A375 (cell line): ENCODE results near the gene ST6GALNAC4. TPM values are rescaled to one million over a fixed set of nuclear protein-coding genes. Genes with fewer than 3 reads are reported as not detected.

Source experiments
- small RNA-seq: library from RNA; depleted of rRNA; stranded (forward); fragments of <200 nt; gene quantifications from one replicate; pipeline ENCODE3, GENCODE V24; 2014
- total RNA-seq: library from RNA; depleted of rRNA; stranded (reverse); fragments of >200 nt; shearing (Covaris generic); gene quantifications from 2 replicates; pipeline ENCODE4 v1.2.3, GENCODE V29; 2014; rRNA removed

The ST6GALNAC4 gene
- total RNA-seq = 27.4 and 29.0 TPM in 2 replicates

DNA sequence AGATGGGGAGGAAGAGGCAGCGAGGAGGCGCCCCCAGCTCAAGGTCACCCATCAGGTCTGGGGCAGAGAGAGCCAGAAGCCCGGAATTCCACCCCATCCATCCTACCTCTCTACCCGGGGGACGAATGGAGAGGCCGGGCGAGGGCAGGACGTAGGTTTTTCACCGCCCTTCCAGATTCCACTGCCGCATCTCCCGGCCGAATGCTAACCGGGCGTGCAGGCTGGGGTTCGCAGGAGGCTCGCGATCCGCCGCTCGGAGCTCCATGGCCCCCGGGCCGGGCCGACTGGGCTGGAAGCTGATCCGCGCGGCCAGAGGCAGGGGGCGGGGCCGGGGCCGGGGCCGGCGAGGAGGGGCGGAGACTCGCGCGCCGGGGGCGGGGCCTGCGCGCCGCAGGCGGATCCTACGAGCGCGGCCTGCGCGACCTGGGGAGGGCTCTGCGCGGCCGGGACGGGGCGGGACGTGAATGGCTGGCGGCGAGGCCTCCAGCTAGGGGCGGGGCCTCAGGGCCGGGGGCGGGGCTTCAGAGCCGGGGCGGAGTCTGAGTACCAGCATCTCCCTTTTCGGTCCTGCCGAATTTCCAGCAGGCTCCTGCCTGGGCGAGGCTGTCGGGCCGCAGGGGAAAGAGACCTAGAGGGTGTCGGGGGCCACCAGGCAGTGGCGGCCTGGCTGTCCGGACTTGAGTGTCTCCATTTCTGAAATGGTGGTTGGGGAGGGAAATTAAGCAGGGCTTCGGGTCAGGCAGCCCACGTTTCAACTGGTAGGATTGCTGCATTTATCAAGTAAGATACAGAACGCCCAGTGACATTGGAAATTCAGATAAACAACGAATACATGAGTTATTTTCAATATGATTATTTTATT lies at the start of gene ST6GALNAC4:
TSS of gene ST6GALNAC4 (minus strand) at position 322 of the 862 bp plus-strand sequence. CDS start 622 bp downstream, outside the sequence.

GRCh38 chr9:127937388-127938297 lies 20.8 kb upstream of the ST6GALNAC4 start, which contains the start of gene DPM2:
Gene DPM2 (minus strand): TSS chr9:127937854. CDS start chr9:127937820, 34 bp downstream.

DNA sequence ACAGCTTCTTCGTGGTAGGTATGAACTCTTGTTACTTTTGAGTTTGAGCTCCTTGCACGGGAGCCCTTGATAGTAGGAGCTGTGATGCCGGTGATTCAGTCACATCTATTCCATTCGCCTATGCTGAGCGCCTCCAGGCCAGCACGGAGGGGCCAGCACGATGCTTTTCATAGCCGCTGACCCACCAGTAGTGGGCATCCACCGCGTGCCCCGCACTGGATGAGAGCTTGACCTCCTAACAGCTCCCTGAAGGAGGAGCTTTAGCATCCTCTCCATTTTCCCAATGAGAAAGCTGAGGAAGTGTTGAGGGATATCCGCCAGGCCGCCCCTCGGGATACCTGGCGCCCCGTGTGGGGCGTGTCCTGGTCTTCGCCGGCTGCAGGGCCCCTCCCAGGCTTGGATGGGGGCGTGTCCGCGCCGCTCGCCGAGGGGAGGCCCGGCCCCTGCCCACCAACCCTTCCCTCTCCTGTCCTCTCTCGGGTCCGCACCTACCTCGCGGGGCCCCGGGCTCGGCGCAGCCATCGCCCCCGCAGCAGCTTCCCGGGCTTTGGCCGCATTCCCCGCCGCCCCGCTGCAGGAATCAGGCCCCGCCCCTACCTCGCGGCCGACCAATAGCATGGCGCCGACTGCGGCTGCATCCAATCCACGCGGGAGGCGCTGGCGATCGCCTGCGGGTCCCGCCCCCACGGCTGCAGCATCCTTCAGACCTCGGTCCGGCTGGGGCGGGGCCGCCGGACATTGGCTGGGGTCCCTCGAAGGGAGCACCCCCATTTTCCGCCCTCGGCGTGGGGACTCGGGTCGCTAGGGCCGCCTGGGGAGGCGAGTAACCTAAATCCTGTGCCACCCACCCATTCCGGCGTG lies 13.6 kb upstream of the ST6GALNAC4 start, which contains the start of gene PIP5KL1:
TSS of gene PIP5KL1 (minus strand) at position 547 of the 861 bp plus-strand sequence. CDS start at position 522, 25 bp downstream.

GRCh38 chr9:127899128-127899943 lies 17.5 kb downstream of the ST6GALNAC4 start, which contains the start of gene ST6GALNAC6:
Gene ST6GALNAC6 (minus strand): TSS chr9:127899603. CDS start chr9:127897981, 1,622 bp downstream.

GRCh38 chr9:127877566-127877998 lies 39.3 kb downstream of the ST6GALNAC4 start, which contains the start of gene AK1:
Gene AK1 (minus strand): TSS chr9:127877675. CDS start chr9:127874617, 3,058 bp downstream.

Small RNAs within 50 kb of the gene (small RNA-seq; reads per million reads assigned to genes)
- not detected for gene MIR4672

Other genes with a start within 250 kb of the ST6GALNAC4 start
- gene CFAP157, start 210.1 kb downstream of the ST6GALNAC4 start, total RNA-seq = 0.30 TPM in 1 of 2 replicates, not detected in the other
- gene PTRH1, start 201.4 kb downstream of the ST6GALNAC4 start, total RNA-seq = 34.8 and 42.8 TPM in 2 replicates
- gene TTC16, start 201.0 kb downstream of the ST6GALNAC4 start, total RNA-seq = 0.16 and 0.30 TPM in 2 replicates
- gene TOR2A, start 181.7 kb downstream of the ST6GALNAC4 start, total RNA-seq = 9.2 and 12.1 TPM in 2 replicates
- 0.08 TPM in 2 replicates for gene SH2D3C, start 138.4 kb downstream of the ST6GALNAC4 start, total RNA-seq
- 43.5 and 49.8 TPM in 2 replicates for gene CDK9, start 131.0 kb downstream of the ST6GALNAC4 start, total RNA-seq
- gene FPGS, start 114.2 kb downstream of the ST6GALNAC4 start, total RNA-seq = 85.7 and 115 TPM in 2 replicates
- 13.6 and 14.7 TPM in 2 replicates for gene ENG, start 62.4 kb downstream of the ST6GALNAC4 start, total RNA-seq
- 56.5 and 58.5 TPM in 2 replicates for gene AK1, start 39.4 kb downstream of the ST6GALNAC4 start, total RNA-seq
- 7.4 and 14.4 TPM in 2 replicates for gene ST6GALNAC6, start 17.4 kb downstream of the ST6GALNAC4 start, total RNA-seq
- gene PIP5KL1, start 13.7 kb upstream of the ST6GALNAC4 start, total RNA-seq = 2.7 and 6.8 TPM in 2 replicates
- 59.2 and 83.0 TPM in 2 replicates for gene DPM2, start 20.8 kb upstream of the ST6GALNAC4 start, total RNA-seq
- gene EEIG1, start 63.9 kb upstream of the ST6GALNAC4 start, total RNA-seq = 8.5 and 10.4 TPM in 2 replicates
- 15.0 and 18.6 TPM in 2 replicates for gene NAIF1, start 150.3 kb upstream of the ST6GALNAC4 start, total RNA-seq
- 40.8 and 52.1 TPM in 2 replicates for gene SLC25A25, start 151.2 kb upstream of the ST6GALNAC4 start, total RNA-seq
- 124 and 149 TPM in 2 replicates for gene PTGES2, start 210.7 kb upstream of the ST6GALNAC4 start, total RNA-seq
- 0.98 and 4.4 TPM in 2 replicates for gene LCN2, start 232.4 kb upstream of the ST6GALNAC4 start, total RNA-seq
- gene BBLN, start 243.2 kb upstream of the ST6GALNAC4 start, total RNA-seq = 135 and 168 TPM in 2 replicates